HepG2 (cell line): ENCODE results near the gene XPNPEP1. TPM values are rescaled to one million over a fixed set of nuclear protein-coding genes. Genes with fewer than 3 reads are reported as not detected.

Experiments used
- ATAC-seq: fragments of 200-7000 bp; cut with Tn5 transposase; 3 replicates; pipeline ENCODE4 v1.9.1; 2020; ENCODE audit warnings: mild to moderate bottlenecking, moderate library complexity
- BruUV-seq: library from RNA; stranded (reverse); fragments of 400-500 nt; replicated peaks from 2 replicates; lab custom pipeline; 2021; lab: Mats Ljungman, UMichigan
- CTCF ChIA-PET: fragments of 300-600 bp; formaldehyde crosslinking; extraction: SDS; loops from one replicate; lab custom pipeline; 2021; ENCODE audit warnings: low total read pairs, inconsistent platforms, low intra/inter-chr PET ratio; lab: Yijun Ruan, JAX
- POLR2A ChIA-PET: fragments of 350-600 bp; sonication (Branson Sonifier 250); formaldehyde crosslinking; loops from one replicate; lab custom pipeline; 2020; ENCODE audit warnings: antibody characterized with exemption, inconsistent platforms; lab: Yijun Ruan, JAX
- DNase-seq: peaks from one replicate; pipeline ENCODE4 v3.0.0-alpha.2; 2015; ENCODE audit warnings: low spot score
- FAIRE-seq: peaks from 3 replicates; lab custom pipeline; 2011; peaks lifted over from hg19 to GRCh38; lab: Jason Lieb, UNC
- H2AFZ ChIP-seq: one replicate; pipeline ENCODE4 v1.6.1; 2011; ENCODE audit warnings: low read length, inconsistent platforms
- H3K27ac ChIP-seq: fragments of 300-600 bp; 3 replicates; pipeline ENCODE4 v1.8.0; 2011; ENCODE audit warnings: mixed run types, mild to moderate bottlenecking, mixed read lengths, low read length, inconsistent platforms; ENCODE audit not compliant: insufficient read depth; ENCODE audit errors: extremely low read length
- H3K27me3 ChIP-seq, 2 experiments: fragments of 200-600 bp in 1 of 2; 2 replicates in 1 of 2; 3 replicates in 1 of 2; pipeline versions ENCODE4 v1.6.0 to v1.8.0; 2011; ENCODE audit warnings: low read length in 2 of 2, mild to moderate bottlenecking in 2 of 2, moderate library complexity in 2 of 2, inconsistent platforms in 1 of 2; ENCODE audit not compliant: insufficient read depth in 2 of 2, control insufficient read depth in 1 of 2
- H3K36me3 ChIP-seq, 2 experiments: fragments of 200-600 bp in 1 of 2; replicated peaks in 1 of 2; 2 replicates in 1 of 2; 3 replicates in 1 of 2; pipeline versions ENCODE4 v1.5.1 to v1.8.0; 2011; ENCODE audit warnings: low read length in 2 of 2, inconsistent platforms in 1 of 2; ENCODE audit not compliant: insufficient read depth in 2 of 2, control insufficient read depth in 1 of 2
- H3K4me1 ChIP-seq: 2 replicates; pipeline ENCODE4 v1.5.1; 2012; ENCODE audit warnings: low read length, inconsistent platforms; ENCODE audit not compliant: insufficient read depth
- H3K4me2 ChIP-seq: 2 replicates; pipeline ENCODE4 v1.6.0; 2011; ENCODE audit warnings: low read depth, low read length, inconsistent platforms
- H3K4me3 ChIP-seq, 3 experiments: fragments of 200-600 bp in 1 of 3; sonication (generic), shearing (Covaris generic) in 1 of 3; replicated peaks in 1 of 3; 2 replicates each; pipeline ENCODE4 v1.5.1; 2011 to 2016; ENCODE audit warnings: low read length in 3 of 3, inconsistent platforms in 2 of 3, low read depth in 2 of 3, mild to moderate bottlenecking in 2 of 3, control low read depth in 1 of 3, mixed read lengths in 1 of 3; ENCODE audit not compliant: insufficient read depth in 1 of 3
- H3K79me2 ChIP-seq: one replicate; pipeline ENCODE4 v1.6.1; 2011; ENCODE audit warnings: low read length, inconsistent platforms; ENCODE audit not compliant: insufficient read depth
- H3K9ac ChIP-seq: 2 replicates; pipeline ENCODE4 v1.6.0; 2011; ENCODE audit warnings: mild to moderate bottlenecking, low read depth, low read length, inconsistent platforms; ENCODE audit not compliant: insufficient read depth
- H3K9me3 ChIP-seq: 2 replicates; pipeline ENCODE4 v1.5.1; 2012; ENCODE audit warnings: mild to moderate bottlenecking, low read length
- H4K20me1 ChIP-seq: 2 replicates; pipeline ENCODE4 v1.6.0; 2011; ENCODE audit warnings: inconsistent platforms, mild to moderate bottlenecking, low read length, moderate library complexity; ENCODE audit not compliant: insufficient read depth
- ATAD3A ChIP-seq: sonication (generic); formaldehyde crosslinking; IDR thresholded peaks from 2 replicates; pipeline ENCODE4 v1.4.0; 2020; ENCODE audit warnings: missing genetic modification reagents
- ATM ChIP-seq: fragments of 450-650 bp; IDR thresholded peaks from 2 replicates; pipeline ENCODE4 v1.7.1; 2017; ENCODE audit warnings: mild to moderate bottlenecking, borderline replicate concordance
- GATA4 ChIP-seq: sonication (generic); IDR thresholded peaks from 2 replicates; pipeline ENCODE4 v1.6.1; 2016; ENCODE audit warnings: antibody characterized with exemption, low read depth, borderline replicate concordance
- HOXD1 ChIP-seq: sonication (generic); formaldehyde crosslinking; IDR thresholded peaks from 2 replicates; pipeline ENCODE4 v1.5.0; 2020; ENCODE audit warnings: missing genetic modification reagents
- KDM2A ChIP-seq: sonication (generic); formaldehyde crosslinking; IDR thresholded peaks from 2 replicates; pipeline ENCODE4 v1.4.0; 2020; ENCODE audit warnings: low read depth, missing genetic modification reagents, borderline replicate concordance
- POLR2AphosphoS5 ChIP-seq: IDR thresholded peaks from 2 replicates; pipeline ENCODE4 v1.6.1; 2012; ENCODE audit warnings: low read depth, low read length
- POLR2G ChIP-seq: fragments of 200-400 bp; formaldehyde crosslinking; IDR thresholded peaks from 2 replicates; pipeline ENCODE4 v1.6.1; 2018; ENCODE audit warnings: mild to moderate bottlenecking, low read depth, low read length, moderate library complexity
- TEAD3 ChIP-seq: optimal IDR thresholded peaks from 2 replicates; pipeline ENCODE3; 2016; ENCODE audit warnings: borderline replicate concordance
- ZBTB21 ChIP-seq: sonication (generic); formaldehyde crosslinking; IDR thresholded peaks from 2 replicates; pipeline ENCODE4 v1.4.0; 2020; ENCODE audit warnings: missing genetic modification reagents
- ZNF138 ChIP-seq: sonication (generic); formaldehyde crosslinking; IDR thresholded peaks from 2 replicates; pipeline ENCODE4 v1.5.0; 2020; ENCODE audit warnings: mild to moderate bottlenecking, low read depth, missing genetic modification reagents
- ZNF264 ChIP-seq: sonication (generic); formaldehyde crosslinking; IDR thresholded peaks from 2 replicates; pipeline ENCODE4 v1.4.0; 2020; ENCODE audit warnings: missing genetic modification reagents
- ZNF282 ChIP-seq: fragments of 450-650 bp; IDR thresholded peaks from 2 replicates; pipeline ENCODE4 v1.6.1; 2018; ENCODE audit not compliant: partially characterized antibody
- ZNF564 ChIP-seq: sonication (generic); formaldehyde crosslinking; IDR thresholded peaks from 2 replicates; pipeline ENCODE4 v1.8.1; 2023; ENCODE audit warnings: mild to moderate bottlenecking, missing genetic modification reagents
- ZNF567 ChIP-seq: sonication (generic); formaldehyde crosslinking; IDR thresholded peaks from 2 replicates; pipeline ENCODE4 v1.8.1; 2023; ENCODE audit warnings: mild to moderate bottlenecking, missing genetic modification reagents, borderline replicate concordance
- ZNF670 ChIP-seq: sonication (generic); formaldehyde crosslinking; IDR thresholded peaks from 2 replicates; pipeline ENCODE4 v1.8.0; 2022; ENCODE audit warnings: mild to moderate bottlenecking, missing genetic modification reagents, borderline replicate concordance
- ZNF7 ChIP-seq: IDR thresholded peaks from 2 replicates; pipeline ENCODE4 v1.6.1; 2016; ENCODE audit warnings: missing biosample characterization, missing genetic modification reagents
- WGBS: methylation state at CpG from one replicate; pipeline ENCODE4 v1.1.6; 2017; ENCODE audit warnings: low lambda C conversion rate; 5-methylcytosine and 5-hydroxymethylcytosine counted together
- in situ Hi-C: cut with HindIII; loops from 2 replicates; pipeline ENCODE4 v1.10.0; 2017; ENCODE audit warnings: low pct_unique_long_range_greater_than_20kb; ENCODE audit not compliant: extremely low pct_ligation_motif_present
- intact Hi-C: fragments of 100-400 bp; cut with micrococcal nuclease; formaldehyde crosslinking; loops from one replicate; pipeline ENCODE4 v1.10.0; 2022; ENCODE audit not compliant: unreplicated experiment
- polyA plus RNA-seq, 8 experiments: library from polyadenylated mRNA; depleted of rRNA in 3 of 8; stranded (reverse) in 7 of 8; unstranded in 1 of 8; fragments of >200 nt; fragmentation: Illumina TruSeq in 4 of 8; extraction: Trizol in 4 of 8; gene quantifications; 2 replicates each; pipeline versions ENCODE4 v1.2.1 to v1.2.3, GENCODE V29; 2011 to 2016; ENCODE audit warnings: low read depth in 4 of 8, missing spikeins in 1 of 8, mixed read lengths in 1 of 8; ENCODE audit not compliant: insufficient read depth in 1 of 8
- total RNA-seq, 5 experiments: library from RNA; depleted of rRNA; stranded (reverse); fragments of >200 nt; fragmentation: Illumina TruSeq; extraction: Trizol; gene quantifications; 2 replicates each; pipeline ENCODE4 v1.2.3, GENCODE V29; 2016; ENCODE audit warnings: low read depth in 1 of 5
- TF ChIP-seq, protein P1 (sequence below): sonication (generic); formaldehyde crosslinking; IDR thresholded peaks from 2 replicates; pipeline ENCODE4 v1.5.0; 2020; ENCODE audit warnings: mild to moderate bottlenecking, missing genetic modification reagents, moderate library complexity
- TF ChIP-seq, protein P2 (sequence below): sonication (generic); formaldehyde crosslinking; IDR thresholded peaks from 2 replicates; pipeline ENCODE4 v1.4.0; 2020; ENCODE audit warnings: missing genetic modification reagents
- TF ChIP-seq, protein P3 (sequence below): sonication (generic); formaldehyde crosslinking; conservative IDR thresholded peaks from 2 replicates; pipeline ENCODE4 v1.4.0; 2020; ENCODE audit warnings: missing genetic modification reagents
- TF ChIP-seq, protein P4 (sequence below): sonication (generic); formaldehyde crosslinking; IDR thresholded peaks from 2 replicates; pipeline ENCODE4 v1.9.0; 2022; ENCODE audit warnings: low read depth, missing genetic modification reagents

The XPNPEP1 gene
- total and polyA plus RNA-seq, 2 of the 13 experiments (the other 11 are each of a cell fraction or from before 2014, with no cell fraction given) = 30.3 to 55.5 TPM

DNA sequence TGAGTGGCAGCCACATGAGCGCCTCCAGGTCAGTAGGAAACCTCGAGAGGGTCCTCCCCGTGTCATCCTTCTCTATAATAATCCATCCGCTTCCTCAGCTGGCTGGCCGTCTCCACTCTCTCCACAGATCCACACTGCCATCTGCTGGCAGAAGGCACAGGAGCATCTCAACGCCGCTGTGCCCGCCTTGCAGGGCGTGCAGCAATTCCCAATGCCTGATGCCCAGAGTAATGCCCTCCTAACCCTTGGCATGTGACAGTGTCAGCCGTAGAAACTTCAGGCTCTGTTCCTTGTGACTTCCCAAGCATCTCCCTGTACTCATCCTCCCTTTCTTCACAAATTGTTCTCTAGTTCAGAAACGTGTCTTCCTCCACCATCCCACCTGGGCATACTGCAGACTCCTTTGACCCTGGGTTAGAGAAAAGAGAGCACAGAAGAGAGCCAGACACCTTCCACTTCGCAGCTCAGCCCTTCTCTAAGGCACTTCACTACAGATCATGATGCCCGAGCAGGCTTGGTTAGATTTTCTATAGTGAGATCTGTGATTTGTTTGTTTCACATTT is 70.8 kb downstream of the XPNPEP1 start:
- CTCF ChIA-PET = no interaction called here
- 1% methylated on average over 13 of the region's 13 CpGs for WGBS
- TF ChIP-seq, protein P1, sequence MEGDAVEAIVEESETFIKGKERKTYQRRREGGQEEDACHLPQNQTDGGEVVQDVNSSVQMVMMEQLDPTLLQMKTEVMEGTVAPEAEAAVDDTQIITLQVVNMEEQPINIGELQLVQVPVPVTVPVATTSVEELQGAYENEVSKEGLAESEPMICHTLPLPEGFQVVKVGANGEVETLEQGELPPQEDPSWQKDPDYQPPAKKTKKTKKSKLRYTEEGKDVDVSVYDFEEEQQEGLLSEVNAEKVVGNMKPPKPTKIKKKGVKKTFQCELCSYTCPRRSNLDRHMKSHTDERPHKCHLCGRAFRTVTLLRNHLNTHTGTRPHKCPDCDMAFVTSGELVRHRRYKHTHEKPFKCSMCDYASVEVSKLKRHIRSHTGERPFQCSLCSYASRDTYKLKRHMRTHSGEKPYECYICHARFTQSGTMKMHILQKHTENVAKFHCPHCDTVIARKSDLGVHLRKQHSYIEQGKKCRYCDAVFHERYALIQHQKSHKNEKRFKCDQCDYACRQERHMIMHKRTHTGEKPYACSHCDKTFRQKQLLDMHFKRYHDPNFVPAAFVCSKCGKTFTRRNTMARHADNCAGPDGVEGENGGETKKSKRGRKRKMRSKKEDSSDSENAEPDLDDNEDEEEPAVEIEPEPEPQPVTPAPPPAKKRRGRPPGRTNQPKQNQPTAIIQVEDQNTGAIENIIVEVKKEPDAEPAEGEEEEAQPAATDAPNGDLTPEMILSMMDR = peak; percentile 92
- TF ChIP-seq ZNF670 (CRISPR knock-in tag) = no peak
- peak; percentile 6 for TF ChIP-seq TEAD3 (CRISPR knock-in tag)
- TF ChIP-seq ATAD3A (CRISPR knock-in tag) = no peak
- no peak for TF ChIP-seq ZNF7 (CRISPR knock-in tag)
- TF ChIP-seq, protein P2, sequence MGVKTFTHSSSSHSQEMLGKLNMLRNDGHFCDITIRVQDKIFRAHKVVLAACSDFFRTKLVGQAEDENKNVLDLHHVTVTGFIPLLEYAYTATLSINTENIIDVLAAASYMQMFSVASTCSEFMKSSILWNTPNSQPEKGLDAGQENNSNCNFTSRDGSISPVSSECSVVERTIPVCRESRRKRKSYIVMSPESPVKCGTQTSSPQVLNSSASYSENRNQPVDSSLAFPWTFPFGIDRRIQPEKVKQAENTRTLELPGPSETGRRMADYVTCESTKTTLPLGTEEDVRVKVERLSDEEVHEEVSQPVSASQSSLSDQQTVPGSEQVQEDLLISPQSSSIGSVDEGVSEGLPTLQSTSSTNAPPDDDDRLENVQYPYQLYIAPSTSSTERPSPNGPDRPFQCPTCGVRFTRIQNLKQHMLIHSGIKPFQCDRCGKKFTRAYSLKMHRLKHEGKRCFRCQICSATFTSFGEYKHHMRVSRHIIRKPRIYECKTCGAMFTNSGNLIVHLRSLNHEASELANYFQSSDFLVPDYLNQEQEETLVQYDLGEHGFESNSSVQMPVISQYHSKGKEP = no peak
- no peak for TF ChIP-seq ZNF282
- 0 out of 2 replicates have a peak, but pooled peaks have one; percentile 27 for TF ChIP-seq ZNF138
- TF ChIP-seq ZNF567 (CRISPR knock-in tag) = no peak
- no peak for TF ChIP-seq ATM
- peak; percentile 51; the same call in 1 of the 2 replicates for TF ChIP-seq KDM2A (CRISPR knock-in tag)
- TF ChIP-seq POLR2AphosphoS5 = no peak
- TF ChIP-seq HOXD1 (CRISPR knock-in tag) = no peak
- TF ChIP-seq ZBTB21 (CRISPR knock-in tag) = no peak
- TF ChIP-seq, protein P3, sequence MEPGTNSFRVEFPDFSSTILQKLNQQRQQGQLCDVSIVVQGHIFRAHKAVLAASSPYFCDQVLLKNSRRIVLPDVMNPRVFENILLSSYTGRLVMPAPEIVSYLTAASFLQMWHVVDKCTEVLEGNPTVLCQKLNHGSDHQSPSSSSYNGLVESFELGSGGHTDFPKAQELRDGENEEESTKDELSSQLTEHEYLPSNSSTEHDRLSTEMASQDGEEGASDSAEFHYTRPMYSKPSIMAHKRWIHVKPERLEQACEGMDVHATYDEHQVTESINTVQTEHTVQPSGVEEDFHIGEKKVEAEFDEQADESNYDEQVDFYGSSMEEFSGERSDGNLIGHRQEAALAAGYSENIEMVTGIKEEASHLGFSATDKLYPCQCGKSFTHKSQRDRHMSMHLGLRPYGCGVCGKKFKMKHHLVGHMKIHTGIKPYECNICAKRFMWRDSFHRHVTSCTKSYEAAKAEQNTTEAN (CRISPR knock-in tag) = no peak
- no peak for TF ChIP-seq ZNF264 (CRISPR knock-in tag)
- TF ChIP-seq POLR2G = no peak
- TF ChIP-seq, protein P4, sequence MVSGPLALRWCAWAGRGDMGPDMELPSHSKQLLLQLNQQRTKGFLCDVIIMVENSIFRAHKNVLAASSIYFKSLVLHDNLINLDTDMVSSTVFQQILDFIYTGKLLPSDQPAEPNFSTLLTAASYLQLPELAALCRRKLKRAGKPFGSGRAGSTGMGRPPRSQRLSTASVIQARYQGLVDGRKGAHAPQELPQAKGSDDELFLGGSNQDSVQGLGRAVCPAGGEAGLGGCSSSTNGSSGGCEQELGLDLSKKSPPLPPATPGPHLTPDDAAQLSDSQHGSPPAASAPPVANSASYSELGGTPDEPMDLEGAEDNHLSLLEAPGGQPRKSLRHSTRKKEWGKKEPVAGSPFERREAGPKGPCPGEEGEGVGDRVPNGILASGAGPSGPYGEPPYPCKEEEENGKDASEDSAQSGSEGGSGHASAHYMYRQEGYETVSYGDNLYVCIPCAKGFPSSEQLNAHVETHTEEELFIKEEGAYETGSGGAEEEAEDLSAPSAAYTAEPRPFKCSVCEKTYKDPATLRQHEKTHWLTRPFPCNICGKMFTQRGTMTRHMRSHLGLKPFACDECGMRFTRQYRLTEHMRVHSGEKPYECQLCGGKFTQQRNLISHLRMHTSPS (CRISPR knock-in tag) = no peak
- TF ChIP-seq ZNF564 (CRISPR knock-in tag) = no peak
- TF ChIP-seq GATA4 = no peak

More for the DNA sequence above, 70.8 kb downstream of the XPNPEP1 start:
- no peaks in the 10 kb centered on the region for H3K79me2 ChIP-seq
- in situ Hi-C loops = no loop called here
- no peaks in the 10 kb centered on the region for H3K4me1 ChIP-seq
- H3K9ac ChIP-seq = no peak overlapping the region
- ATAC-seq = peak; percentile 96
- peak; percentile 50 for DNase-seq
- no peak overlapping the region for H3K27ac ChIP-seq
- POLR2A ChIA-PET = no interaction called here
- H3K9me3 ChIP-seq = no peaks in the 10 kb centered on the region
- H3K4me2 ChIP-seq = no peak overlapping the region
- no peaks in the 10 kb centered on the region for H4K20me1 ChIP-seq
- no peak overlapping the region for H3K4me3 ChIP-seq
- intact Hi-C loops = loop anchor here (2.0 to 5.0 kb wide), 2 partner anchors 78 to 440 kb away; no protein-coding TSS in a partner anchor
- no peaks in the 10 kb centered on the region for H3K36me3 ChIP-seq
- peak; percentile 72 for FAIRE-seq
- H3K27me3 ChIP-seq = peaks cover 0 to 4% of the 10 kb centered on the region in 2 experiments; a peak in 1 of 5 replicates
- H2AFZ ChIP-seq = no peak overlapping the region
- no TSS peak for BruUV-seq
